GM12874 (cell line): ENCODE data around the gene PKDCC.

ENCODE experiments used
- TF ChIP-seq, protein P1 (sequence below): IDR thresholded peaks from 2 replicates; pipeline ENCODE4 v1.5.1; 2011; ENCODE audit warnings: low read depth, mild to moderate bottlenecking, control low read depth, low read length, moderate library complexity; ENCODE audit not compliant: insufficient read depth

The PKDCC gene

DNA sequence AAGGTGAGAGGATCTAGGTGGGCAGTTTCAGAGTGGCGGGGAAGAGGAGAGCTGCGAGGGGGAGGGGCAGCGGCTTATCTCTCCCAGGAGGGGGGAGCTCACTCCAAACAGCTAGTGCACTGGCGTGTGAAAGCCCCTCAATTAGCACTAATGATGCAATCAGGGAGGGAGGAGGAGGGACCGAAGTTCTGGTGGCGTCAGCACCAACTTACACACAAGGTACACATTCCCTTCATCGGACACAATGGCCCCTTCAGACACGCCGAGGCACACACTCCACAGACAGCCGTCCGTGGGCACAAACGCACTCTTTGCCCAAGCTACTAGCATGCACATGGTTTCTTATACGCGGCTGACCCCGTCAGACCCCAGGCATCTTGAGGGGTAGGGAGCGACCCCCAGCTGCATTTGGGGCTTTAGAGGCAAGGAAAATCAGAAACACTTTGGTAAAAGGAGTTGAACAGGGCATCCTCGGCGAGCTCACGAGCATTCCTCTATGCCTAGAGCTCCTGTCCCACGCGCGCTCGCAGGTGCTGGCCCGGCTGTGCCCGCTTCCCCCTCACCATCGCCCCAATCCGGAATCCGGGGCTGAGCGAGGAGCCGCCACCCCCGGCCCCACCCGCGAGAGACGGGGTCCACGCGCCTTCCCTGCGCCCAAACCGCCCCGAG, 868 bp upstream of the PKDCC start:
- TF ChIP-seq, protein P1, sequence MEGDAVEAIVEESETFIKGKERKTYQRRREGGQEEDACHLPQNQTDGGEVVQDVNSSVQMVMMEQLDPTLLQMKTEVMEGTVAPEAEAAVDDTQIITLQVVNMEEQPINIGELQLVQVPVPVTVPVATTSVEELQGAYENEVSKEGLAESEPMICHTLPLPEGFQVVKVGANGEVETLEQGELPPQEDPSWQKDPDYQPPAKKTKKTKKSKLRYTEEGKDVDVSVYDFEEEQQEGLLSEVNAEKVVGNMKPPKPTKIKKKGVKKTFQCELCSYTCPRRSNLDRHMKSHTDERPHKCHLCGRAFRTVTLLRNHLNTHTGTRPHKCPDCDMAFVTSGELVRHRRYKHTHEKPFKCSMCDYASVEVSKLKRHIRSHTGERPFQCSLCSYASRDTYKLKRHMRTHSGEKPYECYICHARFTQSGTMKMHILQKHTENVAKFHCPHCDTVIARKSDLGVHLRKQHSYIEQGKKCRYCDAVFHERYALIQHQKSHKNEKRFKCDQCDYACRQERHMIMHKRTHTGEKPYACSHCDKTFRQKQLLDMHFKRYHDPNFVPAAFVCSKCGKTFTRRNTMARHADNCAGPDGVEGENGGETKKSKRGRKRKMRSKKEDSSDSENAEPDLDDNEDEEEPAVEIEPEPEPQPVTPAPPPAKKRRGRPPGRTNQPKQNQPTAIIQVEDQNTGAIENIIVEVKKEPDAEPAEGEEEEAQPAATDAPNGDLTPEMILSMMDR, result no peak

DNA sequence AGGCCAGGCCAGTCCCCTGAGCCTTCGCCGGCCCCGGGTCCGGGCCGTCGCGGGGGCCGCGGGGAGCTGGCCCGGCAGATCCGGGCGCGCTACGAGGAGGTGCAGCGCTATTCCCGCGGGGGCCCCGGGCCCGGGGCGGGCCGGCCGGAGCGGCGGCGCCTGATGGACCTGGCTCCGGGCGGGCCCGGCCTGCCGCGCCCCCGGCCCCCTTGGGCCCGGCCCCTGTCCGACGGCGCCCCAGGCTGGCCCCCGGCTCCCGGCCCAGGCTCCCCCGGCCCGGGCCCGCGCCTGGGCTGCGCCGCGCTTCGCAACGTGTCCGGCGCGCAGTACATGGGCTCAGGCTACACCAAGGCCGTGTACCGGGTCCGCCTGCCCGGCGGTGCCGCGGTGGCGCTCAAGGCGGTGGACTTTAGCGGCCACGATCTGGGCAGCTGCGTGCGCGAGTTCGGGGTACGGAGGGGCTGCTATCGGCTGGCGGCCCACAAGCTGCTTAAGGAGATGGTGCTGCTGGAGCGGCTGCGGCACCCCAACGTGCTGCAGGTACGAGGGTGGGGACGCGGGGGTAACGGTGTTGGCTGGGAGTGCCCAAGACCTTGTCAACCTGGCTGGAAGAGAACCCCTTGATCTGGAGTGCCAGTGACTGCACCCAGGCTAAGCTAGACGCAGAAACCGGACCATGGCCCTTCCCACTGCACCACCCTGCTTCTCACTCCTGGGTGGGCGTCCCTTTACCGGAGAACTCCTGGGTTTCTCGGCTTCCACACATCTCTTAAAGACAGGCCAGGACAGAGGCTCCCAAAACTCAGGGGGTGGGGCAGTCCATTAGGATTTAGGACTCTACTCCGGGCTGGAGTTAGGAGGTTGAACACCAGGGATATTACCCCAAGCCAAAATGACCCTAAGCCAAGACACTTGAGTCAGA, 739 bp downstream of the PKDCC start:
- TF ChIP-seq, protein P1, result no peak

DNA sequence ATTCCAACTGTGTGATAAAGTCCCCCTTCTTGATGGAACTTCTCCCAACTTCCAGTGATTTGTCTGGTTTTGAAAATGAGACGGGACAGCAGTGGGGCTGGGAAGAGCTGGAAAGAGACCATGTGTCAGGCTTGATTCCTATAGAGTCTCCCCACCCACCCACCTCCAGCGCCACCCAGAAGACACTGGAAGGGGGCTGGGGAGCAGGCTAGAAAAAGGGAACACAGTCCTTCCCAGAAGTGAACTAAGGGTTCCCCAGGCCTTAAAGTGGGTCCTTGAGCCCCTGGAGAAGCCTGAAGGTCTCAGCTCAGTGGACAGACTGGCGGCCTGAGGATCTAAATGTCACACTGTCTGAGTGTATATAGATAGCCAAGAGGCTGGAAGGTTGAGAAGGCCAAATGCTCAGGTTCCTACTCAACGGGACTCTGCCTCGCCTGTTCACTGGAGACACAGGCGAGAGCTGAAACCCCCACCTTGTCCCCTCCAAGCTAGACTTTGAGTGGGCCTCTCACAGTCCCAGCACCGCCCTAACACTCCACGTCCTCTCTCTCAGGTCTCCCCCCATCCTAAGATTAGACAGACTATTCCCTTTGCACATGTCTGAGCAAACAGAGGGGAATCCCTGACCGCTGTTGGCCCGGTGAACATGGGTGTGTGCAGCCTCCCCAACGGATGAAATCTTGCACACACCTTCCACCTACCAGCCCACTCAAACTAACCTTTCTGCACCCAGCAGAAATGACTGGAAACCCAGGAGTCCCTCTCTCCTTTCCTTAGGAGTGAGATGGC, 1.6 kb downstream of the PKDCC start:
- TF ChIP-seq, protein P1, result no peak

DNA sequence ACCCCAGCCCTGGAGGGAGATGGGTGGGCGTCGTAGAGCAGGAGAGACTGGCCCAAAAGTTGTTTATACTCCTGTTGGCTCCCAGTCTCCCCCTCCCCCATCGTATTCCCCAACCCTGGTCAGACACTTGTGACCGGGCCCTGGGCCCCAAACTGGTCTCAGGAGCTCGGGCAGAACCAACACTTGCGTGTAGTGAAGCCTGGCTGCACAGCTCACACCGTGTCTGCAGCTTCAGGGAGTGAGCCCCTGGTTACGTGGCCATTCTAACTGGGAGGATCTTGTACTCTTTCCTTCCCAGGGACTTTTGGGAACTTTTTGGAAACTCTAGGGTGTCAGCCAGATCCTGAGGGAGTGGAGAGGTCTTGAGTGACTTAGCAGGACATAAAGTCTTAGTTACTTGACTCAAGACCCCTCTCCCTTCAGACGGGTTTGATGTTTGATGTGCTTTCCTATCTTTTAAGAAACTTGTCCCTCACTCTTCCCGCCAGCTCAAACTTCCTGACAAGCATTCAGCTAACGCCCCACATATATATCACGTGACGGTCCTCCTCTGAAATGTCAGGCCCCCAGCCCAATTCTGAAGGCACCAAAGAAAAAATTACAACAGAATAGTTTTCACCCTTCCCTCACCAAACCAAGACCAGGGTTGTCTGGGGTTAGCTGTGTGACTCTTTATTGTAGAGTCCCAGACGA, 2.3 kb downstream of the PKDCC start:
- TF ChIP-seq, protein P1, result no peak

DNA sequence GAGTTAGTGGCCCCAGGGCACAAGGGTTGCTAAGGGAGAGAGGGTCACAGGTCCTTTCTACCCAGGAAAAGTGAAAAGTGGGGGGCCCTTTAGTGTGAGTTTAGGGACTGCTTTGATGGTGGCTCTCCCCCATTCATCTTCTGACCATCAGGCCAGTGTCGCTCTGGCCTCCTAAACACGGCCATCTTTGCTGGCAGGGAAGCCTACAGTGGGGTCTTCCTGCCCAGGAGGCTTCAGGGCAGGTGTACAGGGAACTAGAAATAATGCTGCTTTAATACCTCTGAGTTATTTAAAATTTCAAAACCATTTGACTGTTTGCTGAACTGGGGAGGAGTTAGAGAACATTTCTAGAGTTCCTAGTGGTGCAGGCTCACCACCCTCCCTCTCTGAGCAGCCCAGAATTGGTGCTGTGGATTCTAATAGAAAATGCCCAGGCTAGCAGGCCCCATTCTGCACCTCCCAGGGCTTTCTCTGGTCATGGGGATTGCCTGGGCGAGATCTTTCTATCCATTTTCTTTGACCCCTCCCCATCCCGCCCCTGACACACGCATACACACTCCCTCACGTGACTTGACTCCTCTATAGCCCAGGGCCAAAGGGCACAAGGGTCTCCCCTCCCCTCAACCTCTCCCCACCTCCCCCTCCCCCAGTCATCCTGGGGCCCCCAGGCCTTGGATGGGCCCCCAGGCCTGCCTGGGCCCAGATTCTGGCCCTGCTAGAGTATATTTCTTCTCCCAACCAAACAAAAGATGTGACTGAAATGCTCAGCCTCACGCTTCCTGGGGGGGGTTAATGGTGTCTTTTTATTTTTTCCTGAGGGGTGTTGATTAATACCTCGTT, 3.1 kb downstream of the PKDCC start:
- TF ChIP-seq, protein P1, result no peak

DNA sequence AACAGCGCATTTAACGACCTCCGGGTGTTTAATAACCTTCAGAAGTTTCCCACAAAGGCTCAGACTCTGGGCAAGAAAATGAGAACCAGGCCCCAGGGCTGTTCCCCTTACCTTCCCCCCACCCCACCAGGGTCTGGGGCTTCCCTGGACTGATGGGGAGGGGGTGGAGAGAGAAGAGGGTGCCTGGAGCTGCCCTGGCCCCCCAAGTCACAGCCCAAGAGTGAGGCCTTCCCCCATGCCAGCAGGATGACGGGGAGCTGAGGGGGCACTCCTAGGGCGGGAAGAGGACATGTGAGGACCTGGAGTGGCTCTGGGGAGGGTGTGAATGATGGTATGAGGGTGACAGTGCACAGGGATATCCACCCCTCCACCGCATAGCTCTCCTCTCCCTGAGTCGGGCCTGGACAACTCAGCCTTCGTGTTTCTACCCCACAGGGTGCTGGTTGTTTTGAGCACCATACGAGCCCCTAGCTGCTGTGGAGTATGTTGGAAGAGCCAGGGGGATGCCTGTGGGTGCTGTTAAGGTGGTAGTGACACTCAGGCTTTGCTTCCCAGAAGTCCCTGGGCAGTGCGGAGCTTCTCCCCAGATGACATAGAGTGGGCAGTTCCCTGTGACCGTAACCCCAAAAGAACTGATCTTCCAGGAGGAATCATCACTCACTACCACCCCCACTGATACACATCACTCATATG, 3.9 kb downstream of the PKDCC start:
- TF ChIP-seq, protein P1, result no peak
